ENCODE results near the gene MCUB.

GRCh38 chr4:109562457-109563239 is 2.6 kb downstream of the MCUB start:
- TF ChIP-seq CTCF (IDR thresholded peaks at IDR 0.05; ENCODE audit: poor library complexity) (no peak), EZH2 (IDR thresholded peaks at IDR 0.05; ENCODE audit: borderline replicate concordance) (no peak), EZH2phosphoT487 (IDR thresholded peaks at IDR 0.05; ENCODE audit: low read depth, severe bottlenecking, unreplicated experiment) (no peak)
